SU-DHL-6 (cell line): ENCODE measurements around the gene PPP2R2C.

Experiments used
- CTCF ChIP-seq: fragments of 200-600 bp; sonication (generic); IDR thresholded peaks from one replicate; pipeline ENCODE4 v1.5.1; 2017; ENCODE audit warnings: antibody characterized with exemption, mild to moderate bottlenecking, low read length, moderate library complexity; ENCODE audit not compliant: insufficient read depth, poor library complexity, severe bottlenecking
- EZH2phosphoT487 ChIP-seq: fragments of 200-600 bp; sonication (generic), shearing (Covaris generic); conservative IDR thresholded peaks from 2 replicates; pipeline ENCODE4 v1.6.1; 2018; ENCODE audit warnings: mild to moderate bottlenecking, antibody characterized with exemption, low read length, moderate library complexity, mixed read lengths

- TF ChIP-seq CTCF (no peak), EZH2phosphoT487 (no peak)
These were observed 177.6 kb downstream of the PPP2R2C start for GRCh38 chr4:6294705-6295421.
